HPDE6-E6E7 (cell line): ENCODE measurements around the gene PHF10.
"Not testable (repeated sequence)": the region's sequence is repeated elsewhere in the genome, so short reads cannot be mapped to it uniquely, and the experiment has no call there.

Experiments
- DNase-seq: peaks from one replicate; pipeline ENCODE4 v3.0.0; 2011; ENCODE audit warnings: missing footprints; ENCODE audit errors: extremely low spot score

Gene PHF10

GRCh38 chr6:169724494-169725124, at the start of gene PHF10:
TSS of gene PHF10 (minus strand) at chr6:169724500. CDS start at chr6:169723931, 569 bp downstream.
- no peak for DNase-seq

GRCh38 chr6:169766921-169767736, 42.8 kb upstream of the PHF10 start:
- DNase-seq = no peak

- no peak for DNase-seq
These were observed 41.9 kb upstream of the PHF10 start for GRCh38 chr6:169766232-169766631.

- not testable (repeated sequence) for DNase-seq
These were observed 41.5 kb upstream of the PHF10 start for GRCh38 chr6:169765789-169766188.

- no peak for DNase-seq
These were observed 39.6 kb upstream of the PHF10 start for GRCh38 chr6:169763881-169764280.

- no peak for DNase-seq
These were observed 39.0 kb upstream of the PHF10 start for GRCh38 chr6:169763308-169763707.

- no peak for DNase-seq
These were observed 30.9 kb upstream of the PHF10 start for GRCh38 chr6:169755162-169755561.

- no peak for DNase-seq
These were observed 27.8 kb upstream of the PHF10 start for GRCh38 chr6:169752074-169752623.

GRCh38 chr6:169751242-169752073, 27.2 kb upstream of the PHF10 start, which contains the start of the genes DYNLT2 and ERMARD:
TSS of gene DYNLT2 (minus strand) at chr6:169751572. CDS start at chr6:169751458, 114 bp downstream.
TSS of gene ERMARD (plus strand) at chr6:169751622. CDS start at chr6:169751658, 36 bp downstream.
- peak; percentile 86 for DNase-seq

- DNase-seq = no peak
These were observed 22.3 kb upstream of the PHF10 start for GRCh38 chr6:169746556-169746955.

GRCh38 chr6:169745405-169745804, 21.1 kb upstream of the PHF10 start:
- no peak for DNase-seq

GRCh38 chr6:169741344-169741743, 17.0 kb upstream of the PHF10 start:
- DNase-seq = no peak

- DNase-seq = no peak
These were observed 14.8 kb upstream of the PHF10 start for GRCh38 chr6:169738976-169739529.

GRCh38 chr6:169738204-169738975, 14.1 kb upstream of the PHF10 start:
- no peak for DNase-seq

GRCh38 chr6:169729961-169730360, 5.7 kb upstream of the PHF10 start:
- no peak for DNase-seq

- no peak for DNase-seq
These were observed 2.7 kb upstream of the PHF10 start for GRCh38 chr6:169726963-169727362.

- DNase-seq = no peak
These were observed 1.7 kb upstream of the PHF10 start for GRCh38 chr6:169726049-169726400.

- no peak for DNase-seq
These were observed 1.1 kb upstream of the PHF10 start for GRCh38 chr6:169725125-169726048.

GRCh38 chr6:169723991-169724493, 258 bp downstream of the PHF10 start:
- DNase-seq = no peak
